CD4-positive, alpha-beta T cell treated with Interleukin-15 for 1 hour (primary cell): ENCODE results near the gene ADAMTS2.

ENCODE experiments used
- DNase-seq: peaks from one replicate; pipeline ENCODE4 v3.0.0-alpha.2; 2020

Gene ADAMTS2

GRCh38 chr5:179275941-179276837 is 69.1 kb downstream of the ADAMTS2 start:
- no peak for DNase-seq

DNA sequence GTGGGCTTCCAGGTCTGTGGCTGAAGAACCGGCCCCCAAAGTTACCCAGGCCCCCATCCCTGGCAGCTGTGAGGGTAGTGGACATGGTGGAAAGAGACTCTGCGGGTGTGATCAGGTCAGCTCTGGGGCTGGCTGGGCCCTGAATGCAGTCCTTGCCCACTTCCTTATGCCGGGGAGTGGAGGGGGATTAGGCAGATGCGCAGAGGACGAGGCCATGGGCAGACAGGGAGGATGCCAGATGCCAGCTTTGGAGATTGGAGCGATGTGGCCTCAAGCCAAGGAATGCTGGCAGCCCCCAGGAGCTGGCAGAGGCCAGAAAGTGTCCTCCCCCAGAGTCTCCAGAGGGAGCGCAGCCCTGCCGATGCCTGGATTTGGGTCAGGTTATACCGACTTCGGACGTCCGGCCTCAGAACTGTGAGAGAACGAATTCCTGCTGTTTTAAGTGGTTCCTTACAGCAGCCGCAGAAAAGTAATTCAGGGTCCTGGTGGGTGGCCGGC is 69.8 kb downstream of the ADAMTS2 start:
- no peak for DNase-seq

DNA sequence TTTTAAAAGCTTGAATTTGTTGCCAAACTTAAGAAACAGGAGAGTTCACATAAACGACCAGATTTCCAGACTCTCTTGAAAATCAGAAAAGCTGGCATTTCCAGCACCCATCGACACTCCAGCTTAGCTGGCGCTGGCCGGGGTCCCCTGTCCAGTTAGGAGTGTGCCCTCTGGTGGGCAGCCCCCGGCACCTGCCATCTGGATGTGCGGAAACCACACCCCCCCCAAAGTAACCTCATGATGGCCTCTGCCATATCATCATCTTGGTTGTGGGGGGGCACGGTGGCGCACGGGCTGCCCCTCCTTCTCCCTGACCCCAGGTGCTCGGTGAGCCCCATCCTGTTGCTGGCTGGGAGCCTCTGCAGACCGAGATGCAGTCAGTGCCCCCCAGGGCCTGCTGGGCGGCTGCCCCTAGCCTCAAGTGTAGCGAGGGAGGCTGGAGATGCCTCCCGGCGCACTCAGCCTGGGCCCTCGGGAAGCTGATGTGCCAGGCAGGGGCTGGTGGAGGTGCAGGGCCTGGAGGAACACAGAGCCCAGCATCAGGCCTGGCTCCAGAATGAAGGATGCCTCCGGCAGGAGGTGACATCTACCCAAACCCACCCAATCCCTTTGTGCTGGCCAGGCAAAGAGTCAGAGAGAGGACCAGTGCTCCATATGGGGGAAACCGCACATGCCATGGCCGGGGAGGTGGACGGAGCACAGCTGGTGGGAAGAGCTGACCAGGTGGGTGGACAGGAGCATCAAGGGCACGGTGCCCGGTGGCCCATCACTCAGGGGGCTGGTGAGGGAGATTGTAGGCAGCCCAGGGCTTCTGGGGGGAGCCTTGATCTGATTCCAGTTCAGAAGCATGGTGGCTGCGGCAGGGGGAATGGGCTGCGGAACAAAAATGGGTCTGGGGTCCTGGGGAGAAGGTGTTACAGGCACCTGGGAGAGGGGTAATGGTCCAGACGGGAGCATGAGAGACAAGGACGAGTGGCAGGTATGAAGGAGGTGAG is 70.6 kb downstream of the ADAMTS2 start:
- no peak for DNase-seq

DNA sequence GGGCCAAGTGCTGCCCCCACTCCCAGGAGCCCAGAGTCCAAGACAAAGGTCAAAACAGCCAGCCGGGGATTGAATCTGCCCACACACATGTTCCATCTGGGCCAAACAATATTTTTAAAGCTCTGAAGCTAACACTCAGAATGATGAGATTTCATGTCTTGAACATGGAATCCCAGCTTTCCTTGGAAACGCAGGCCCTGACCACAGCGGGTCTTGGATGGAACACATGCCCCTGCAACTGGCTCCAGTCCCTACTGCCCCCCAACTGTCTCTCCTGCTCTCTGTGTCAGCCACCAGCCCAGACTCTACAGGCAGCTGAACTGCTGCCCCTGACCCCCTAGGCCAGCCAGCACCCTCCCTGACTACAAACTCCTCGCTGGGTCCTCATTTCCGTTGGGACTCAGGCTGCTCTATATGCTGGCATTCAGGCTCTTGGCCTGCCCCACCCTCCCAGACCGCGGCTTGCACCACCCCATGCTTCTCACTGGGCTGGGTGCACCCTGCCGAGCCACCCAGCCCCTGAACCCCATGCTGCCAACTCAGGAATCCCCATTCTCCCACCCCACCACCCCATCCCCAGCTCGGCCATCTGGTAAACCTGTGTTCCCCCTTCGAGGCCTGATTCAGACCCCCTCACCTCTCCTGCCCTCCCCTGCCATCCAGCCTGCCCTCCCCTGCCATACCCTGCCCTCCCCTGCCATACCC is 71.7 kb downstream of the ADAMTS2 start:
- no peak for DNase-seq

DNA sequence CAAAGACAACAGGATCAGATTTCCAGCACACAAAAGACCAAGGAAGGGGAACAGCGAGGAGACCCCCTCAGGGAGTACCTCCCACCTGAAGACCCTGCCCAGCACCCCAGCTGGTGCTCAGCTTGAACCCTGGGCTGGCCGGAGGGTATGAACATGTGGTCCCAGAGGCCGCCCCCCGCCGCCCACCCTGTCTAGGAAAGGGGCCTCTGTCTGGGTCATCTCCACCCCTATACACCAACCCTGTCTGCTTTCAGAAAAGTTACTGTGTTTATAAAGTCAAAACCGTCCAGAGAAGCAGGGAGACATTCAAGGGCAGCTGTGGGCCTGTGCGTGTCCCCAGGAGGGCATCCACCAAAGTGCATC is 72.2 kb downstream of the ADAMTS2 start:
- DNase-seq, result no peak

GRCh38 chr5:179272326-179273072 is 72.8 kb downstream of the ADAMTS2 start:
- no peak for DNase-seq

- peak; percentile 8 for DNase-seq
Measured at GRCh38 chr5:179271821-179272325, 73.4 kb downstream of the ADAMTS2 start.

GRCh38 chr5:179271428-179271734 is 73.9 kb downstream of the ADAMTS2 start:
- peak; percentile 12 for DNase-seq

GRCh38 chr5:179270581-179271427 is 74.5 kb downstream of the ADAMTS2 start:
- DNase-seq, result peak; percentile 15

DNA sequence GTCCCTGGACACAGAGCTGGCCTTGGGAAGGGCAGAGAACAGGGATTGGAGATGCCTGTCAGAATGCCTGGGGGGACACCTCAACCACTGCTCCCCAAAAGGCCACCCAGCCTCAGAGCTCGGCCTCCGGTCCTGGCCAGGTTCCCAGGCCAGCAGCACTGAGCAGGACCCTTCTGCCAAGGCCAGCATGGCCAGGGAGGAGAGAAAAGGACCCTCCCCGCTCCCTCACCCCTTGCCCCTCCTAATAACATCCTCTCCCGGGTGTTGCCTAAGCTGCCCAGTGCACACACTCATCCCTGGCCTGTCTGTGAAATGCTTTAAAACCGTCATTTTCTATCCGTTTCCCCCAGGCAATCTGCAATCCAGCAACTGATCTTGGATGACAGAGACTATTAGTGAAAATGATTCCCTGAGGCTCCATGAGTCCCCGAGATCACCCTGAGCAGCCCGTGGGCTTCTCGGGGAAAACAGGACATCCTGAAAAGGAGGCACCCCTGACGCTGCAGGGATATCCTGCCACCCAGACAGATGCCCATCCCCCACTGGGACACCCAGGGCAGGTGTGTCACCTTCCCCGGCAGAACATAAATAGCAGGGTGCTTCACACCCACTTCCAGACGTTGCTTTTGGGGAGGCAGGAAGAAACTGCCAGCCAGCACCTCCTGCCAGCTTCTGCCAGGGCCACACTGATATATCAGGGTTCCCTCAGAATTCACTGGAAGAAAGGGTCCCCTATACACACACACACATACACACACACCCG is 75.3 kb downstream of the ADAMTS2 start:
- DNase-seq, result peak; percentile 14

DNA sequence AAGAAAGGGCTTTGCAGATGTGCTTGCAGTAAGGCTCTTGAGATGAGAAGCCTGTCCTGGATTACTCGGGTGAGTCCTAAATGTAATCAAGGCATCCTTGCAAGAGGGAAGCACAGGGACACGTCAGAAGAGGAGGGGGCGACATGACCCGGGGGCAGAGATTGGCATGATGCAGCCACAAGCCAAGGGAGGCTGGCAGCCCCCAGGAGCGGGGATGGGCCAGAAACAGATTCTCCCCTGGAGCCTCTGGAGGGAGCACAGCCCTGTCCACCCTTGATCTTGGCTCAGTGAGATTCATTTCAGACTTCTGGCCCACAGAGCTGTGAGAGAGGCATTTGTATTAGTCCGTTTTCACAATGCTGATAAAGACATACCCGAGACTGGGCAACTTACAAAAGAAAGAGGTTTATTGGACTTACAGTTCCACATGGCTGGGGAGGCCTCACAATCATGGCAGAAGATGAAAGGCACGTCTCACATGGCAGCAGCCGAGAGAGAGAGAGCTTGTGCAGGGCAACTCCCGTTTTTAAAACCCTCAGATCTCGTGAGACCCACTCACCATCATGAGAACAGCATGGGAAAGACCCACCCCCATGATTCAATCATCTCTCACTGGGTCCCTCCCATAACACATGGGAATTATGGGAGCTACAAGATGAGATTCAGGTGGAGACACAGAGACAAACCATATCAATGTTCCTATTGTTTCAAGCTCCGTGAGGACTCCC is 76.1 kb downstream of the ADAMTS2 start:
- DNase-seq, result peak; percentile 12

- peak; percentile 12 for DNase-seq
Measured at GRCh38 chr5:179268399-179268952, 76.8 kb downstream of the ADAMTS2 start.

GRCh38 chr5:179267671-179268083 is 77.6 kb downstream of the ADAMTS2 start:
- no peak for DNase-seq

DNA sequence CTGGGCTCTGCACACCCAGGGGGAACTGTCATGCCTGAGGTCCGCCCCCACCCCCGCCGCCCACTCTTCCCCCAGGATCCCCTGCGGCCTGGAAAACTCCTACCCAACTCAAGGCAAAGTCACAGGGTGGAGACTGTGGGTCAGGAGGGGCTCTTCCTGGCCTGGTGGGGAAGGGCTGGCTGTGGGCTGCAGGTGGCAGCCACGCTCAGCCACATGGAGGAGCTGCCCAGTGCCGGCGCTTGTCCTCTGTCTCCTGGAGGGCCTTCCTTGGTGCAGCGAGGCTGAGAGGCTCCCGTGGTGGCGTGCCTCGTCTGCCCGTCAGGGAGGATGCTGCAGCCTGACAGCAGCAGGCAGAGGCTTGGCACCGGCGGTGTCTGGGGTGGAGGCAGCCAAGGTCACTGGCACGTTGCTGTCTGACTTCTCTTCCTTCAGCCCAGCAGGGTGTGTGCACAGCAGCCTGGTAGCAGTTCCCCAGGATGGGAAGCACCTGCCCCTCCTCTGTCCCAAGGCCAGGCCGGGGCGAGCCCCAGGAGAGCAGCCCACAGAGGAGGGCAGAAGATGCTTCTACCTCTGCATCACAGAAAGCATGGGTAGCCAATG is 78.1 kb downstream of the ADAMTS2 start:
- peak; percentile 14 for DNase-seq

DNA sequence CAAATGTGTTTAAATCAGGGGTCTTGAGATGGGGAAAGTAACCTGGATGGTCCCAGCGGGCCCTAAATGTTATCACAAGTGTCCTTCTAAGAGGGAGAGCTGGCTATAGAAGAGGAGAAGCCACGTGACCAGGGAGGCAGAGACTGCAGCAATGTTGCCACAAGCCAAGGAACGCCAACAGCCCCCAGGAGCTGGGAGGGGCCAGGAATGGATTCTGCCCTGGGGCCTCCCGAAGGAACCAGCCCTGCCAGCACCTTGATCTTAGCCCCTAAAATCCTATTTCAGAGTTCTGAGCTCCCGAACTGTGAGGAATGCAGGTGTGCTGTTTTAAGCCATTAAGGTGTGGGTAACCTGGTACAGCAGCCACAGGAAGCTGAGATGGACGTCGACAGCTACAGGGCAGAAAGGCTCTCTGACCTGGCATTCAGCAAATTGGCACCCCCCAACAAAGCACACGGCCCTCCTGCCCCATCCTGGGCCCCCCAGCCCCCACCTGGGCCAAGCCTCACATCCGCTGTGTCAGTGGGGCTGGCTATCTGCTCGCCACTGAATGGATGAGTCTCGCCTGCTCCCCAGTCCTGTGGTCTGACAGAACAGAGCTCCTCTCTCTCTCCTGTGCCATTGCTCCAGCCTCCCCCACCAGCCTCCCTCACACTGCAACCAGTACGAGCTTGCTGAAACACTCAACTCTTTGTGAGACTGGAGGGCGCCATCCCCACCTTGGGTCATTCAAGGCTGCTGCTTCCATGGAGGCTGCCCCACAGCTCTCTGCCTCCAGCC is 78.8 kb downstream of the ADAMTS2 start:
- no peak for DNase-seq

- DNase-seq, result no peak
Measured at GRCh38 chr5:179265514-179266290, 79.6 kb downstream of the ADAMTS2 start.
